HG02943 (cell line): ENCODE measurements around the gene SLC18A3.

Experiments
- ATAC-seq: cut with Tn5 transposase; IDR thresholded peaks from one replicate; pipeline ENCODE4 v1.9.1; 2021; ENCODE audit warnings: mild to moderate bottlenecking, low read depth, moderate library complexity; ENCODE audit not compliant: unreplicated experiment

The SLC18A3 gene

GRCh38 chr10:49622426-49623425 is 12.6 kb downstream of the SLC18A3 start:
- ATAC-seq: no peak

GRCh38 chr10:49624629-49625028 is 14.5 kb downstream of the SLC18A3 start:
- ATAC-seq: no peak

- no peak for ATAC-seq
Measured at GRCh38 chr10:49625411-49625810, 15.3 kb downstream of the SLC18A3 start.

- ATAC-seq: no peak
Measured at GRCh38 chr10:49627038-49627437, 16.9 kb downstream of the SLC18A3 start.

GRCh38 chr10:49627644-49628247 is 17.6 kb downstream of the SLC18A3 start:
- no peak for ATAC-seq

GRCh38 chr10:49628599-49628998 is 18.5 kb downstream of the SLC18A3 start:
- ATAC-seq: no peak

GRCh38 chr10:49629431-49629881 is 19.3 kb downstream of the SLC18A3 start:
- no peak for ATAC-seq

- no peak for ATAC-seq
Measured at GRCh38 chr10:49631975-49632374, 21.9 kb downstream of the SLC18A3 start.

- ATAC-seq: no peak
Measured at GRCh38 chr10:49632406-49633317, 22.6 kb downstream of the SLC18A3 start.

GRCh38 chr10:49633327-49634068 is 23.4 kb downstream of the SLC18A3 start:
- ATAC-seq: no peak

- no peak for ATAC-seq
Measured at GRCh38 chr10:49634069-49634660, 24.1 kb downstream of the SLC18A3 start.

GRCh38 chr10:49642311-49642710 is 32.2 kb downstream of the SLC18A3 start:
- ATAC-seq: no peak

GRCh38 chr10:49643241-49644034 is 33.3 kb downstream of the SLC18A3 start:
- ATAC-seq: no peak

GRCh38 chr10:49644035-49644646 is 34.0 kb downstream of the SLC18A3 start:
- no peak for ATAC-seq

- ATAC-seq: no peak
Measured at GRCh38 chr10:49645417-49645816, 35.3 kb downstream of the SLC18A3 start.

- ATAC-seq: no peak
Measured at GRCh38 chr10:49645871-49646870, 36.1 kb downstream of the SLC18A3 start.

- no peak for ATAC-seq
Measured at GRCh38 chr10:49647554-49647953, 37.4 kb downstream of the SLC18A3 start.
